Fibroblast of the aortic adventitia (primary cell): ENCODE data around the gene MMS22L. TPM values are rescaled to one million over a fixed set of nuclear protein-coding genes. Genes with fewer than 3 reads are reported as not detected.

ENCODE experiments used
- DNase-seq: peaks from one replicate; pipeline ENCODE4 v3.0.0-alpha.2; 2010; ENCODE audit warnings: low read depth
- H3K4me3 ChIP-seq: 2 replicates; pipeline ENCODE4 v1.5.1; 2011; ENCODE audit warnings: low read depth, mild to moderate bottlenecking, control low read depth, low read length, moderate library complexity
- total RNA-seq: library from RNA; depleted of rRNA; stranded (reverse); fragments of >200 nt; gene quantifications from 2 replicates; pipeline ENCODE4 v1.2.3, GENCODE V29; 2012; ENCODE audit warnings: low replicate concordance
- TF ChIP-seq, protein P1 (sequence below): IDR thresholded peaks from 2 replicates; pipeline ENCODE4 v1.5.1; 2011; ENCODE audit warnings: mild to moderate bottlenecking, low read length, control low read depth, inconsistent platforms; ENCODE audit not compliant: insufficient read depth

MMS22L gene
- total RNA-seq, 1 donor, result 48.2 TPM

DNA sequence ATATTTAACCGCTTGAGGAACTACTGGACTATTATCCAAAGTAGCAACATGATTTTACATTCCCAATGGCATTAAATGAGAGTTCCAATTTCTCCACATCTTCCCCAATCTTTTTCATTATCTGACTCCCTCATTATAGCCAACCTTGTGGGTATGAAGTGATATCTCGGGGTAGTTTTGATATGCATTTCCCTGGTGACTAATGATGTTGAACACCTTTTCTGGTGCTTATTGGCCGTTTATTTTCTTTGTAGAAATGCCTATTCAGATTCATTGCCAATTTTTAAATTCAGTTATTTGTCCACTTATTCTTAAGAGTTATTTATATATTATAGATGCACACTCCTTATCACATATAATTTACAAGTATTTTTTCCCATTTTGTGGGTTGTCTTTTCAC, 129.0 kb downstream of the MMS22L start:
- H3K4me3 ChIP-seq, result no peak overlapping the region
- no peak for DNase-seq
- TF ChIP-seq, protein P1, sequence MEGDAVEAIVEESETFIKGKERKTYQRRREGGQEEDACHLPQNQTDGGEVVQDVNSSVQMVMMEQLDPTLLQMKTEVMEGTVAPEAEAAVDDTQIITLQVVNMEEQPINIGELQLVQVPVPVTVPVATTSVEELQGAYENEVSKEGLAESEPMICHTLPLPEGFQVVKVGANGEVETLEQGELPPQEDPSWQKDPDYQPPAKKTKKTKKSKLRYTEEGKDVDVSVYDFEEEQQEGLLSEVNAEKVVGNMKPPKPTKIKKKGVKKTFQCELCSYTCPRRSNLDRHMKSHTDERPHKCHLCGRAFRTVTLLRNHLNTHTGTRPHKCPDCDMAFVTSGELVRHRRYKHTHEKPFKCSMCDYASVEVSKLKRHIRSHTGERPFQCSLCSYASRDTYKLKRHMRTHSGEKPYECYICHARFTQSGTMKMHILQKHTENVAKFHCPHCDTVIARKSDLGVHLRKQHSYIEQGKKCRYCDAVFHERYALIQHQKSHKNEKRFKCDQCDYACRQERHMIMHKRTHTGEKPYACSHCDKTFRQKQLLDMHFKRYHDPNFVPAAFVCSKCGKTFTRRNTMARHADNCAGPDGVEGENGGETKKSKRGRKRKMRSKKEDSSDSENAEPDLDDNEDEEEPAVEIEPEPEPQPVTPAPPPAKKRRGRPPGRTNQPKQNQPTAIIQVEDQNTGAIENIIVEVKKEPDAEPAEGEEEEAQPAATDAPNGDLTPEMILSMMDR, result no peak

DNA sequence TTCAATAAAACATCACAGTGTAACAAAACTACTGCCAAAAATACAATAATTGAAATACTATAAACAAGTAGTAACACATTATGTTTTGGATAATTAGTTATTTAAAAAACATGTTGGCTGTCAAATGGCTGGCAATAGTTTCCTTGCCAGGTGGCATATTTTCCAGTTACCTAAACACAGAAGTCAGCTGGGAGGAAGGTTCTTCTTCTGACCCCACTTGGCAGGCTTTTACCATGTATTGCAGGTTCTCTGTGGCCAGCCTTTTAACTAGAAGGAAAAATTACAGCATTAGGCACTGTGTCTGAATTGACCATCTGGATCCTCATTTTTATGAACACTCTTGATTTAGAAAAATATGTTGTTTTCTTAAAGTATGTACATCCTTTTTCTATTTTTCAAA, 131.4 kb downstream of the MMS22L start:
- no peak overlapping the region for H3K4me3 ChIP-seq
- TF ChIP-seq, protein P1, result no peak
- DNase-seq, result no peak

DNA sequence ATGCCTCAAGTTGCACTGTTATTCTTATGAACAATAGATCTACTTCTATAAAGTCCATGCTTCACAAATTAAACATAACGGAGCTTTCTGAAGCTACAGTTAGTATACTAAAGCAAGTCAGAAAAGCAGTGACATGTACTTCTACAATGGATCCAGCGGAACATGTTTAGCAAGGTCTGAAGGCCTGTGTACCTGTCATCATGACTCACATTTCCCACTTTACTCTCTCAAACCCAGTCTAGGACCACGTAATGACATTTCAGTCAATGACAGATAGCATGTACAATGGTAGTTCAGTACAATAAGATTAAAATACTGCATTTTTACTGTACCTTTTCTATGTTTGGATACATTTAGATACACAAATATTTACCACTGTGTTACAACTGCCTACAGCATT, 132.1 kb downstream of the MMS22L start:
- no peak for DNase-seq
- TF ChIP-seq, protein P1, result no peak
- H3K4me3 ChIP-seq, result no peak overlapping the region

- no peak for DNase-seq
- TF ChIP-seq, protein P1, result no peak
- no peak overlapping the region for H3K4me3 ChIP-seq
Measured at GRCh38 chr6:97147421-97147820, 135.6 kb downstream of the MMS22L start.

DNA sequence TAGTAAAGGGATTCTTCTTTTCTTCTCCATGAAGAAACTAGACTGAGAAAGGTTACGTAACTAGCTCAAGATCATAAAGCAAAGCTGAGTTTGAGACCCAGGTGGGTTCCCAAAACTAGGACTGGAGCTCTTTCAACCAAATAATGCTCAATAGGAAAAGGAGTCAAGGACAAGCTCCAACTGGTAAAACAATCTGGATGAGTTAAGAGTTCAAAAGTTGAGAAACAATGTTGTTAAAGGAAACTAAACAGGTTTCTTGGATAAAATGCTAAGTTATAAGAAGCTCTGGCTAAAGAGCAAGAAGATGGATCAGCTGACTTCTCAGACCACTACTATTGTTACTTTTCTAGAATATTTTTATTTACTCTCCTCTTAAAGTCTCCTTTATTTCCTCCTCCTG, 137.3 kb downstream of the MMS22L start:
- DNase-seq, result peak; percentile 0
- TF ChIP-seq, protein P1, result no peak
- H3K4me3 ChIP-seq, result no peak overlapping the region

- H3K4me3 ChIP-seq, result no peak overlapping the region
- TF ChIP-seq, protein P1, result no peak
- no peak for DNase-seq
Measured at GRCh38 chr6:97141756-97142155, 141.3 kb downstream of the MMS22L start.

DNA sequence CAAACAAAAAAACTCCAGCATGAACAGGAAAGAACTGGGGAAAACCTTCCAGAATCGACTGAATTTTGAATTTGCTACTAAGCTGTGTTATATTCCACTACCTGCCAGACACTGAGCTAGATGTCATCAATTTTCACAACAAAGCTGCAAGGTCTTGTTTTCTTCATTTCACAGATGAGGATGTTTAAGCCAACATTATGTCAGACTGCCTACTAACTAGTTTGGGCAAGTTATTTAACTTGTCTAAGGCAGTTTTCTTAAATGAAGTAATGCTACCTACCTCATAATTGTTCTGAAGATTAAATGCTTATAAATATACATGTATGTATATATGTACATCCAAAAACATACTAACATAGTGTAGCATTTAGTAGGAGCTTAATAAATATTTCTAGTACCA, 144.4 kb downstream of the MMS22L start:
- TF ChIP-seq, protein P1, result no peak
- H3K4me3 ChIP-seq, result no peak overlapping the region
- DNase-seq, result no peak
